Neural cell (in vitro differentiated cells): Measurements from ENCODE around the gene BCAT1. TPM values are rescaled to one million over a fixed set of nuclear protein-coding genes. Genes with fewer than 3 reads are reported as not detected.

Source experiments
- H2AFZ ChIP-seq: fragments of 200-600, 300-800 bp; sonication (generic), shearing (Covaris generic); 2 replicates; pipeline ENCODE4 v1.6.0; 2014; ENCODE audit warnings: low read depth, mild to moderate bottlenecking, antibody characterized with exemption, low read length, moderate library complexity
- H3F3A ChIP-seq: fragments of 200-600 bp; shearing (Covaris generic); 2 replicates; pipeline ENCODE4 v1.6.1; 2016; ENCODE audit warnings: mild to moderate bottlenecking, moderate library complexity, mixed read lengths, antibody characterized with exemption, low read length; ENCODE audit not compliant: insufficient read depth, poor library complexity, severe bottlenecking
- H3K27ac ChIP-seq: fragments of 200-600, 300-800 bp; sonication (generic), shearing (Covaris generic); 2 replicates; pipeline ENCODE4 v1.5.1; 2014; ENCODE audit warnings: mild to moderate bottlenecking, low read length, moderate library complexity
- H3K27me3 ChIP-seq: fragments of 300-800, 200-600 bp; sonication (generic), shearing (Covaris generic); 2 replicates; pipeline ENCODE4 v1.6.0; 2014; ENCODE audit warnings: mild to moderate bottlenecking, low read depth, low read length, moderate library complexity; ENCODE audit not compliant: insufficient read depth
- H3K36me3 ChIP-seq: fragments of 300-800, 200-600 bp; sonication (generic), shearing (Covaris generic); 2 replicates; pipeline ENCODE4 v1.5.1; 2014; ENCODE audit warnings: mild to moderate bottlenecking, antibody characterized with exemption, low read length, moderate library complexity; ENCODE audit not compliant: insufficient read depth
- H3K4me2 ChIP-seq: fragments of 300-800, 200-600 bp; sonication (generic), shearing (Covaris generic); 2 replicates; pipeline ENCODE4 v1.6.0; 2014; ENCODE audit warnings: mild to moderate bottlenecking, low read length
- H3K4me3 ChIP-seq: fragments of 300-800, 200-600 bp; sonication (generic), shearing (Covaris generic); 2 replicates; pipeline ENCODE4 v1.5.1; 2014; ENCODE audit warnings: mild to moderate bottlenecking, low read length, moderate library complexity
- H3K79me2 ChIP-seq: fragments of 200-600 bp; shearing (Covaris generic); replicated peaks from 2 replicates; pipeline ENCODE4 v1.6.0; 2014; ENCODE audit warnings: mild to moderate bottlenecking, low read length, moderate library complexity; ENCODE audit not compliant: insufficient read depth
- H3K9ac ChIP-seq: fragments of 300-800, 200-600 bp; sonication (generic), shearing (Covaris generic); 2 replicates; pipeline ENCODE4 v1.6.1; 2016; ENCODE audit warnings: mild to moderate bottlenecking, low read length, mixed read lengths
- H3K9me2 ChIP-seq: fragments of 200-600 bp; shearing (Covaris generic); 2 replicates; pipeline ENCODE4 v1.6.1; 2016; ENCODE audit warnings: mild to moderate bottlenecking, low read length, mixed read lengths; ENCODE audit not compliant: insufficient read depth
- H3K9me3 ChIP-seq: fragments of 200-600, 300-800 bp; sonication (generic), shearing (Covaris generic); 2 replicates; pipeline ENCODE4 v1.6.1; 2016; ENCODE audit warnings: mild to moderate bottlenecking, mixed run types, low read length, moderate library complexity, mixed read lengths
- H4K20me1 ChIP-seq: fragments of 200-600 bp; shearing (Covaris generic); 2 replicates; pipeline ENCODE4 v1.6.1; 2016; ENCODE audit warnings: mild to moderate bottlenecking, mixed run types; ENCODE audit not compliant: insufficient read depth
- EP300 ChIP-seq: fragments of 450-650 bp; conservative IDR thresholded peaks from 2 replicates; pipeline ENCODE4 v1.6.1; 2014; ENCODE audit warnings: antibody characterized with exemption, mild to moderate bottlenecking, moderate library complexity; ENCODE audit not compliant: poor library complexity, severe bottlenecking
- EZH2 ChIP-seq: fragments of 200-600, 300-800 bp; shearing (Covaris generic), sonication (generic); IDR thresholded peaks from 2 replicates; pipeline ENCODE4 v1.6.1; 2014; ENCODE audit warnings: antibody characterized with exemption, low read length, borderline replicate concordance, mild to moderate bottlenecking; ENCODE audit not compliant: insufficient read depth, poor library complexity, severe bottlenecking
- MXI1 ChIP-seq: fragments of 450-650 bp; conservative IDR thresholded peaks from 2 replicates; pipeline ENCODE4 v1.6.1; 2014; ENCODE audit warnings: antibody characterized with exemption, mild to moderate bottlenecking; ENCODE audit not compliant: poor library complexity, severe bottlenecking
- POLR2AphosphoS5 ChIP-seq: IDR thresholded peaks from 2 replicates; pipeline ENCODE4 v1.6.1; 2012
- RAD21 ChIP-seq: fragments of 450-650 bp; conservative IDR thresholded peaks from 2 replicates; pipeline ENCODE4 v1.6.1; 2014; ENCODE audit warnings: antibody characterized with exemption, mild to moderate bottlenecking, moderate library complexity
- REST ChIP-seq: IDR thresholded peaks from 2 replicates; pipeline ENCODE4 v1.6.1; 2012; ENCODE audit warnings: borderline replicate concordance
- SMC3 ChIP-seq: fragments of 450-650 bp; conservative IDR thresholded peaks from 2 replicates; pipeline ENCODE4 v1.6.1; 2014; ENCODE audit warnings: antibody characterized with exemption, mild to moderate bottlenecking, moderate library complexity; ENCODE audit not compliant: poor library complexity
- TAF1 ChIP-seq: IDR thresholded peaks from 2 replicates; pipeline ENCODE4 v1.6.1; 2012; ENCODE audit warnings: low read depth
- polyA plus RNA-seq: library from polyadenylated mRNA; depleted of rRNA; stranded (reverse); fragments of >200 nt; gene quantifications from 2 replicates; pipeline ENCODE4 v1.2.3, GENCODE V29; 2014
- TF ChIP-seq, protein P1 (sequence below): fragments of 450-650 bp; IDR thresholded peaks from 2 replicates; pipeline ENCODE4 v1.5.1; 2014; ENCODE audit warnings: antibody characterized with exemption, mild to moderate bottlenecking, moderate library complexity; ENCODE audit not compliant: poor library complexity, severe bottlenecking

The BCAT1 gene
- polyA plus RNA-seq, 1 donor from 2014 or later, result 31.3 TPM

DNA sequence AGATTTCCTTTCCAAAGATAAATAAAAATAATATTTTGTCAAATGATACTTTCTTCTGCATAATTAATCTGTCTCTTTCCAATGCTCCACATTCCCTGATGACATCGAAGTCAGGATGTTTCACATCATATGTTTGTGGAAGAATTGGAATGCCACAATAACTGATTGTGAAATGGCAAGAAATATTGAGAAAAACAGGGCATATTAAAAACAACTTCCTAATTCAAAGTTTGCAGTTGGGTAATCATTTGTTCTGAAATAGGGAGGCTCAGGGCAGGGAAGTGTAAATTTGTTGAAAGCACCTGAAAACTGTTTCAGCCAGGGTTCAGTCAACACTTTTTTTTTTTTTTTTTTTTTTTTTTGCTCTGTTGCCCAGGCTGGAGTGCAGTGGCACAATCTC, 50.7 kb downstream of the BCAT1 start:
- no peak overlapping the region for H3K9ac ChIP-seq
- no peak overlapping the region for H2AFZ ChIP-seq
- no peaks in the 10 kb centered on the region for H3K9me3 ChIP-seq
- TF ChIP-seq TAF1 (no peak), EP300 (no peak)
- no peaks in the 10 kb centered on the region for H3K79me2 ChIP-seq
- H3K4me2 ChIP-seq, result no peak overlapping the region
- no peaks in the 10 kb centered on the region for H4K20me1 ChIP-seq
- no peak overlapping the region for H3K27ac ChIP-seq
- H3K36me3 ChIP-seq, result no peaks in the 10 kb centered on the region
- H3F3A ChIP-seq, result peaks cover 4% of the 10 kb centered on the region
- no peaks in the 10 kb centered on the region for H3K27me3 ChIP-seq
- H3K4me3 ChIP-seq, result no peak overlapping the region
- H3K9me2 ChIP-seq, result no peaks in the 10 kb centered on the region

DNA sequence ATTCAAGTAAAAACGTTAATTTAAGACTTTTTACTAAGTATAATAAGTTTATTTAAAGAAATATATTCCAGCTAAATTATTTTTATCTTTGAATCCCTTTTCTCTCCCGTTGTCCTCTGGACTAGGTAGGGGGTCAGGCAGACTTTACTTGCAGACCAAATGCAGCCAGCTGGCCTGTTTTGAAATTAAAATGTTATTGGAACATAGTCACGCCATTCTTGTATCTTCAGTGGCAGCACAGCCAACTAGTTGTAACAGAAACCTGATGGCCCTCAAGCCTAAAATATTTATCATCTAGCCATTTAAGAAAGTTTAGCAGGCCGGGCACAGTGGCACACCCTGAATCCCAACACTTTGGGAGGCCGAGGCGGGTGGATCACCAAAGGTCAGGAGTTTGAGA, 52.7 kb downstream of the BCAT1 start:
- Histone ChIP-seq H3K36me3 (no peaks in the 10 kb centered on the region), H2AFZ (no peak overlapping the region), H4K20me1 (no peaks in the 10 kb centered on the region), H3K79me2 (no peaks in the 10 kb centered on the region), H3K4me3 (no peak overlapping the region), H3F3A (no peaks in the 10 kb centered on the region), H3K27me3 (no peaks in the 10 kb centered on the region), H3K9me2 (no peaks in the 10 kb centered on the region), H3K9me3 (no peaks in the 10 kb centered on the region), H3K27ac (no peak overlapping the region), H3K9ac (no peak overlapping the region), H3K4me2 (no peak overlapping the region)
- TF ChIP-seq REST (no peak), MXI1 (no peak), EP300 (no peak), RAD21 (no peak), SMC3 (no peak), EZH2 (no peak), POLR2AphosphoS5 (no peak), TAF1 (no peak)
- TF ChIP-seq, protein P1, sequence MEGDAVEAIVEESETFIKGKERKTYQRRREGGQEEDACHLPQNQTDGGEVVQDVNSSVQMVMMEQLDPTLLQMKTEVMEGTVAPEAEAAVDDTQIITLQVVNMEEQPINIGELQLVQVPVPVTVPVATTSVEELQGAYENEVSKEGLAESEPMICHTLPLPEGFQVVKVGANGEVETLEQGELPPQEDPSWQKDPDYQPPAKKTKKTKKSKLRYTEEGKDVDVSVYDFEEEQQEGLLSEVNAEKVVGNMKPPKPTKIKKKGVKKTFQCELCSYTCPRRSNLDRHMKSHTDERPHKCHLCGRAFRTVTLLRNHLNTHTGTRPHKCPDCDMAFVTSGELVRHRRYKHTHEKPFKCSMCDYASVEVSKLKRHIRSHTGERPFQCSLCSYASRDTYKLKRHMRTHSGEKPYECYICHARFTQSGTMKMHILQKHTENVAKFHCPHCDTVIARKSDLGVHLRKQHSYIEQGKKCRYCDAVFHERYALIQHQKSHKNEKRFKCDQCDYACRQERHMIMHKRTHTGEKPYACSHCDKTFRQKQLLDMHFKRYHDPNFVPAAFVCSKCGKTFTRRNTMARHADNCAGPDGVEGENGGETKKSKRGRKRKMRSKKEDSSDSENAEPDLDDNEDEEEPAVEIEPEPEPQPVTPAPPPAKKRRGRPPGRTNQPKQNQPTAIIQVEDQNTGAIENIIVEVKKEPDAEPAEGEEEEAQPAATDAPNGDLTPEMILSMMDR, result no peak

DNA sequence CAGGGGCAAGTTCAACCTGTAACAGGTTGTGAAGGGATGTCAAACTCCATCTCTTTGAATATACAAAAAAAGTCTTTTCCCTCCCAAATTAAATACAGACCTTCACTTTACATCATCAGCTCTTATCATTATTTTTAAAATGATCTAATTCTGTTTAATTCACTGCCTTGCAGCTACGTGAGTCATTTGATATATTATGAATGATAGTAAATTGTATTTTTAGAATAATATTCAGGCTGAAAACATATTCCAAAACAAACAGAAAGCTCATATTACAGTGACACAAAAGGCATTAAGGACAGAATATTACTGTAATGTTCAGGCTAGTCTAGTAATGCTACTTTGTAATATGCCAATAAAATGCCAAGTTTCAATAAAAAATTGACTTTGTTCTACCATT, 53.3 kb downstream of the BCAT1 start:
- Histone ChIP-seq H3K4me2 (no peak overlapping the region), H3K27ac (no peak overlapping the region), H3K36me3 (no peaks in the 10 kb centered on the region), H3K9me2 (no peaks in the 10 kb centered on the region), H3K4me3 (no peak overlapping the region), H3K9me3 (no peaks in the 10 kb centered on the region), H3K9ac (no peak overlapping the region), H3K27me3 (no peaks in the 10 kb centered on the region), H2AFZ (no peak overlapping the region), H3F3A (no peaks in the 10 kb centered on the region), H3K79me2 (no peaks in the 10 kb centered on the region), H4K20me1 (no peaks in the 10 kb centered on the region)
- TF ChIP-seq MXI1 (no peak), REST (no peak), SMC3 (no peak), EP300 (no peak), TAF1 (no peak), RAD21 (no peak), EZH2 (no peak), POLR2AphosphoS5 (no peak)
- TF ChIP-seq, protein P1, result no peak
